GM21447 (cell line): ENCODE results near the gene APMAP.

Experiments used
- ATAC-seq: cut with Tn5 transposase; IDR thresholded peaks from one replicate; pipeline ENCODE4 v1.9.1; 2021; ENCODE audit not compliant: unreplicated experiment

Gene APMAP

DNA sequence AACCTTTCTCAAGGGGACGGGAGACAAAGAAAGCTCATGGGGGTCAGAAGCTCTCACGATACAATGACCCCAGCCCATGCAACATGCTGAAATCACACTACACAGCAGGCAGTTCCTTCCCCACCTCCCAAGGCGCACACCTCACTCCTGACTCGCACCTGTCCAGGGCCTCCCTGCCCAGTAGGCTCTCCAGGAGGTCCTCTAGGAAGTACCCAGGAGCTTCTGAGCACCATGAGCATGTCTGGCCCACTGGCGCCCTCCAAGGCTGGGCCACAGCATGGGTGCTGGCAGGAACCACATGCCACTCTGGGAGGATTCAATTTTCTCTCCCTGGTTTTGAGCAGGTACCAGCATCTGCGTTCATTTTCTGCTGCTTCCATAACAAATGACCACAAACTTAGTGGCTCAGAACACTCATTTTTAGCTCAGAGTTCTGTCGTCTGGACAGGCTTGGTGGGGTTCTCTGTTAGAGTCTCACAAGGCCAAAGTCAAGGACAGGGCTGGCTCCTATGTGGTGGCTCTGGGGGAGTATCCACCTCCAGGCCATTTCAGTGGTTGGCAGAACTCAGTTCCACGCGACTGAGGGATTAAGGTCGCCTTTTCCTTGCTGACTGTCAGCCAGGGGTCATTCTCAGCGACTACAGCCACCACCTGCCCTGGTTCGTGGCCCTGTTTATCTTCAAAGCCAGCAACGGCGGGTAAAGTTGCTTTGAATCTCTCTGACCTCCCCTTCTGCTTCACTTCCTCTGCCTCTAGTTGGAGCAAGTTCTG lies 32.7 kb upstream of the APMAP start:
- no peak for ATAC-seq

DNA sequence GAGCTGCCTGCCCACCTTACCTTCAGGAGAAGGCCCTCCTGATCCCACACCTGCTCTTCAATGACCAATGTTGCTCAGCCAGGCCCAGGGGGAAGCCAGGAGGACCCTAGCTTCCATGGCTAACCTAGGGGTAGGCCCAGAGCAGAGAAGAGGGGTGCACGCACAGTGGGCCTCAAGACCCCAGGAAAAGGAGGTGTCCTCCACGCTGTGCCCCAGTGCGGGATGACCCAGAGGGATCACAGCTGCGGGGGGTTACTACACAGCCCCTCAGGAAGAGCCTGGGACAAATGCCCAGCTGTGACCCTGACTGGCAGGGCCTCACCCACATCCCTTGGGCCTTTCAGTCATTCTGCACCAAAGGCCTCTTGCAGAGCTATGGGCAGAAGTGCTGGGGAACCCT lies 31.6 kb upstream of the APMAP start:
- ATAC-seq, result no peak

DNA sequence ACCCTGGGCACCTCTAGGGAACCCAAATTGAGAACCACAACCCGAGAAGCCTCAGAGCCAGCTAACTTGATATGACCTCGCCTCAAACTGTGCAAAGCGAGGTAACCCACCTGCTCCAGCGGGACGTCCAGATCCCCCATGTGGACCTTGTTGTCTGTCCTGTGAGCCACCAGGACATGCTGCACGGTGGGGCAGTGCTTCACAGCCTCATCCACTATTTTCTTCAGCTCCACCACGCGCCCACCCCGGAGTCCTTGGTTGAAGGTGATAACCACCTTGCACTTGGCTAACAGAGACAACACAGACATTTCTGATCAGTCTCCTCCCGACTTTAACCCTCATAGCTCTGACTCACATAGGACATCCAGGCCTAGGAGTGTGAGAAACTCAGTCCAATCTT lies 30.8 kb upstream of the APMAP start:
- no peak for ATAC-seq

DNA sequence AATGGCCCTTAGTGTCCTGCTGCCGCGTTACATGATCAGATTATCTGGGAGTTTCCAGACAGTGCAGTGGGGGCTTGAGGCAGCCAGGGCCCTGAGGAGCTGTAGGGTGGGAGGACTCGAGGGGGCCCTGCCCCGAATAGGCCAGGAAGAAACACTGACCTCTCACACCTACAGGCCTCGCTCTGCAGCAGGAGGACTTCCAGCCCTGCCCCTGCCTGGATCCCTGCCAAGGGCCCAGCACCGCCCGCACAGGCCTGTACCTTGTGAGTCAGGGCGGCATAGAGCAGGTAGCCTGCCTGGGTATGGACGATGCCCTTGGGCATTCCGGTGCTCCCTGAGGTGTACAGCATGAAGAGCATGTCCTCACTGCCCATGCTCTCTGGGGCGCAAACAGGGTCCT lies 30.1 kb upstream of the APMAP start:
- no peak for ATAC-seq

DNA sequence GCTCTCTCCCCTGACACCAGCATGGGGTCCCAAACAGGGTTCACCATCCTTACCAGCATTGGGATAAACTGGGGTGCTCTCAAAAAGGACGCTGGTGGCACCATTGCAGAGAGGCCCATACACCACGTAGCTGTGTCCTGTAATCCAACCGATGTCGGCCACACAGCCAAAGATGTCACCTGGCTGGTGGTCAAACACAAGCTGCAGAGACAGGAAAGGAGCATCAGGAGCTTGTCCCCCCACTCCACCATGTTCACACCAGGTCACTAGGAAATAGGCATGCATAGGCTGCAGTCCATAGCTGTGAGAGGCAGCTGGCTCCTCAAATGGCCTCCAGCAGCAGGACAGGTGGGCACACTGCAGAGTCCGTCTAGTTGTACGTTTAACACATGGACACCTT lies 28.8 kb upstream of the APMAP start:
- no peak for ATAC-seq

DNA sequence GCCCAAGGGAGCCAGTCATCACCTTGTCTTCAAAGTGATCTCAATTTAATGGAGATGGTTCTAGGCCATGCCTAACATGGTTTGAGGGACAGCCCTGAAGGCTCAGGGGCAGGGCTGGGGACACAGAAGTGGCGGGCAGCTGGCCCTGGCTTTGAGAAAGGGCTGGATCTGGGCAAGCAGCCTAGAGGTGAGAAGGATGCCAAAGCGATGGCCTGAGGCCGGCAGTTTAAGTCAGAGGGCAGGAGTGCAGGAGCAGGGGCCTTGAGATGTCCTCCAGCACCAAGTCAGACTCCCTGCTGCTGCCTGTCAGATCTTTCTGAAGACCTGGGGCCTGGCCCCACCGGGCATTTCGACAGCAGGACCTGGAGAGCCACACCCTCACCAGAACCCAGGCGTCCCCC lies 28.4 kb upstream of the APMAP start:
- ATAC-seq, result no peak

DNA sequence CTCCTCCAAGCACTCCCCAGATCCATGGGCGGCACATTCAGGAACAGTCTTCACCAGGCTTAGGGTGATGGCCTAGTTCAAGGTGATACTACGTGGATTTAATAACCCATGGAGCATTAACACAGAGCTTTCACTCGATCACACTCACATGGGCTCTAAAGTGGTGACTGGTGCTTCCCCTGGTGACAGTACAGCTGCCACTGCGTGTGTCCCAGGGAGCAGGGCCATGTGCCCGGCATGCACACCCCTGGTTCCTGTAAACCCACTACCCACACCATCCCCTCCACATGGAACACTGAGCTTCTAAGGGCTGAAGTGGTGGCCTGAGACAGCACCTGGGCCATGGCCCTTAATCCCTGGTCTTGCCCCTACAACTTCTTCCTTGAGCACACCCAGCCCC lies 27.8 kb upstream of the APMAP start:
- no peak for ATAC-seq

DNA sequence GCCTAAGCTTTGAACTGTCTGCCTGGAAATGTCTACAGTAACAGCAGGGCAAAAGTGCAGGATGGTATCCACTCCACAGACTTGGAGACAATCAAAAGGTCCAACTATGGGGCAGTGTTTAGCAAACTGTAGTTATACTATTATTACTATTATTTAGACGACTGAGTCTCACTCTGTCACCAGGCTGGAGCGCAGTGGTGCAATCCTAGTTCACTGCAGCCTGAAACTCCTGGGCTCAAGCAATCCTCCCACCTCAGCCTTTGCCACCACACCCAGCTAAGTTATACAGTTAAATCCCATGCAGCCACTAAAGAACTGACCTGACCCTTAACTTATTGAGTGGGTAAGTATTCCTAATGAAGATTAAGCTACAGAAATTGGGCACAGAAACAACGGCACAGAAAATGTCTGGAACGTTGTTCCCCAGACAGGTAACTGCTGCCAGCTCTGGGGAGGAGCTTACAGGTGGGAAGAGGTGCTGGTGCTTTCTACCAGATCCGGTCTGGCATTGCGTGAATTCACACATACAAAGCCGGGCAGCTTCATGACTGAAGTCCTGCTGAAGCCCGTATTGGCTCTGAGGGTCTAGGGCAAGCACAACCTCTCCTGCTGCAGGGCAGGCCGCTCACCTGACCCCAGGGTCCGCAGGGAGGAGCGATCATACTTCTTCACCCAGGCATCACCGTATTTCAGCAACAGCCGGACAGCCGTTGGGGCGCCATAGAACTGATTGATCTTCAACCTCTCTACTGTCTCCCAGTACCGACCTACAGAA lies 27.0 kb upstream of the APMAP start:
- ATAC-seq, result no peak

DNA sequence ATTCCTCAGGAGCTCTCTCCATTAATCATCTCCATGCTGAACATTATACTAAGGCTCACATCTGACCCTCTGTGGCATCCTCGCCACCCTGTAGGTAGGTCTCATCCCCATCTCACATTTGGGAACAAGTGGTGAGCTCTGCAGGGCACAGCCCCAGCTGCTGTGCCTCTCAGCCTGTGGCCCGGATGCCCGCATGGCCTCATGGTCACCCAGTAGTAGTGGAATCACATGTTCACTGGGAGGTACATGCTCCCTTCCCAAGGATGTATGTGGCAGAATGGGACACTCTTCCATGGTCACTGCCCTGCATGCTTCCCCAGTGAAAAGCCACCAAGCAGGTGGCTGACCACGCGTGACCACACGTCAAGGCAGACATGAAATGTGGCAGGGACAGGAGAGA lies 26.3 kb upstream of the APMAP start:
- ATAC-seq, result no peak

DNA sequence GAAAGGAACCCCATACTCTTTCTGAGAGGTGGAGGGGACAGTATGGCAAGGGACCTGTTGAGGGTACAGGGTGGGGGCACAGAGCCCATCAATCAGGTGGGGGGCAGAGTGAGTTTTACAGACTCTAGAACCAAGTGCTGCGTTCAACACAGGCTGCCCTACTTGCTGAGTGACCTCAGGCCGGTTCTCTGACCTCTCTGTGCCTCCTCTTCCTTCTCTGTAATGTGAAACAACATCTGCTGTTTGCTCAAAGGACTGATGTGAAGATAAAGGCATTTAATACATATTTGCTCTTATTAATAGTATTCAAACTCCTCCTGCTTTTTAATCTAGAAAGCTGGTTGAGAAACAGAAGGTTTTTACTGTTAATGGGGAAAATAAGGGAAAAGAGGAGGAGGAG lies 25.9 kb upstream of the APMAP start:
- no peak for ATAC-seq

DNA sequence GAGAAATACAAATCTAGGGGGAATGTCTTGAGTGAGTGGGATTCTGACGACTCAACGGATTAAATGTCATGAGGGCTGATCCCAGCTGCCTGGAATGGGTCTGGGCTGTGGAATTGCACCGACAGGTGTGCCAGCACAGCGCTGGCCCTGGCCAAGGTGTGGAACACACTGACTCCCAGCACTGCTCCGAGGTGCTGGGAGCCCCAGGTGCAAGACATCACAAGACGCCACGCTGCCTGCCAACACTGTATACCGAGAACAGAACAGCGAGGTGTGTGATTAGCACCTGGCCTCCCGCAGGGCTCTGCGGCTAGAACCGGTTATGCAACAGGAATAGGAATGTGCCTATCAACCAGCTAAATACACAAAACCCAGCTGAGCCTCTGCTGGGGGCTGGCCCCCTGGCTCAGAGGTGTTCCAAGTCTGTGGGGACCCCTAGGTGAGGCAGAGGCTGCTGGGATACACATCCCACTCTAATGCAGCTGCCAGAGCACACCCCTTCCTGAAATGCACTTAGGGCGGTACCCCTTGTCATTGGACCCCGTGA lies 24.8 kb upstream of the APMAP start:
- ATAC-seq, result no peak

DNA sequence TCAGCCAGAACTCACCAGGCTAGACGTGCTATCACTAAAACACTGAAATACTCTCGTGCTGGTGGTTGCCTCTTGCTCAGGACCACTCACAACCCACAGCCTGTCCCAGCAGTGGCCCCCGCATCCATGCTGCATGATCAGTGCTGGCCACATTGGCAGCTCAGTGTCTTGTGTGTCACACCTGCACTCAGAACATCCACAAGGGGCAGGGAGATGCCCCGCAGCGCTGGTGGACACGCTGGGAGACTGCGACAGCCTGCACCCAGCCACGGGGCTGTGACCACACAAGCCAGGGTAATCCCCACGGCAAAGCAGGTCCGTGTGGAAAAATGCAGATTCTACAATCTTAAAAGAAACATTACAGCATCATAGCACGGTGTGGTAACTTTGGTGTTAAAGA lies 23.9 kb upstream of the APMAP start:
- ATAC-seq, result no peak

DNA sequence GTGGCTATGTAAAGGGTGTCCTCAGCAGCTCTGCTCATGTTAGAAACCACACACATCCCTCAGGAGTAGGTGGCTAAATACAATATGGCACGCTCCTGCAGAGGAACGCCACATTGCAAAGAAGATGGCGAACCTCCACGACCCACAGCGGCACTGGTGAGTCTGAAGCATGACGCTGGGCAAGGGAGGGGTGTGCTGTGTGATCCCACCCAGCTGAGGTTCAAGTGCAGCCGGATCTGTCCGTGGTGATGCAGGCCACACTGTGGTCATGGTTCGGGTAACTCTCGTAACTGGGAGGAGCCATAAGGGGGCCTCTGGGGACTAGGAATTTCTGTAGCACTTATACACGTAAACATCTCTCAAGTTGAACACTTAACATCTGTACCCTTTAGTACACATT lies 23.4 kb upstream of the APMAP start:
- no peak for ATAC-seq

DNA sequence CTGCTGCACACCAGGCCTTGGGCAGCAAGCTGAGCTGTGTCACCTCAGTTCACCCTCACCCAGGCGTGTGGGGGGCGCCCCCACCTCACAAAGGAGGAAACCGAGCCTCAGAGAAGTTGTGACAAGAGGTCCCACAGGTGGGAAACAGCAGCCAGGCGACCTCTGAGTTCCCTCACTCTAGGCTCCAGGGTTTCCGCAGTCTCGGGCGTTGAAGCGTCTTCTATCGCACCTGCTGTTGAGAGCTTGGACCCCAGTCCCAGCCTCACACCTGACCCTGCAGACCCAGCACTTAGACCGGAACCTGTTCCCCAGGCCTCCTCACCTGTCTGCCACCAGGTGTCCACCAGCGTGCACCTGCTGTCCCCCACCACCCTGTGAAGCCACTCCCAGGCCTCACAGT lies 22.3 kb upstream of the APMAP start:
- ATAC-seq, result no peak

DNA sequence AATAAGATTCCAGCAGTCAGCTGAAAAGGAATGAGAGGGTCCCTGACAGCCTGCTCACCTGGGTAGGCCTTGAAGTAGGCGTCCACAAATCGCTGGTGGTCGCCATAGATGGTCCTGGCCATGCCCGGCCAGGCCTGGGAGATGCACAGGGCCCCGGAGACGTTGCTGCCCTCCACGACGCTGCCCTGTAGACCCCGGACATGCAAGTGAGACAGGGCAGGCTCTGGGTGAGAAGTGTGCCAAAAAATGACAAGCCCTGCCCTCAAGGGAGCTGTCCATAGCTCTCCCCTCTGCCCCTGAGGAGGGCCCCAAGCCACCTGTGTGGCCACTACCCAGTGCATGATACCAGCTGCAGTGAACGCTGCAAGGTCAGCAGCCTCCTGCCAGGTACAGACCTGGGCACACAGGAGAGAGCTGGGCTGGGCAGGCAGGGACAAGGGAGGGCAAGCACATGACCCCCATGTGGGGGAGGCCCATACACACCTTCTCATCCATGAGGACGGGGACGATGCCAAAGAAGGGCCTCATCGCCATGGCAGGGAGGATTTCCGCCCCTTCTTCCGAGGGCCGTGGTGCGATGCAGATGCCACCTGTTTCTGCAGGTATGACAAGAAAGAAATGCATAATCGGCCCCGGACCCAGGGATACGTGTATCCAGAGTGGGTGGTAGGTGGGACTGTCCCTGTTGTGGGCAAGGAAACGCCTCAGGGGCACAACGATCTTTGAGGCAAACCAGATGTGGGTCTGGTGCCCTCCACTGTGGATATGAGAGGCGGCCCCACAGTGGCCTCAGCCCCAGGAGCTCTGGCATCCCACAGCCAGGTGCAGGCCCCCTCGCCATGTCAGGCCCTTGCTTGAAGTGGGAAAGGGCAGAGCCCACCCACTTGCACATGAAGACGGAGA lies 21.2 kb upstream of the APMAP start:
- no peak for ATAC-seq

DNA sequence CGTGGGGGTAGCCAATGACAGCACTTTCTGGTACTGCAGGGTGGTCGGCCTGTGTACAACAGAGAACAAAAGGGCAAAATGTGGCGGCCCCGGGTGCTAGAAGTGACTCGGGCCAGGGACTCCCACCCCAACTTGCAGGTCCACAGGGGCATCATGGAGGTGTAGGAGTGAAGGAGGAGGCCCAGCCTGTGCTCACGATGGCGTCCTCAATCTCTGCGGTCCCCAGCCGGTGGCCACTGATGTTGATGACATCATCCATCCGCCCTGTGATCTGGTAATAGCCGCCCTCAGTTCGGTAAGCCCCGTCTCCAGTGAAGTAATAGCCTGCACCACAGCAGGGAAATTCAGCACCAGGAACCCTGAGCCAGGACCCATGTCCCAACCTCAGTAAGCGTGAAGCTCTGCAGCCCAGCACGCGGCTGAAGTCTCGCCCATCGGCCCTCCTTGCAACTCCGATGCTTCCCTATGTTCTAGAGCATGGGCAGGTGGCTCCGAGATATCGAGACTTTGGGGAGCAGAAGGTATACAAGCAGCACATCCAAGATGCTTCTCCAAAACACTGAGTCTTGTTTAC lies 20.2 kb upstream of the APMAP start:
- no peak for ATAC-seq

DNA sequence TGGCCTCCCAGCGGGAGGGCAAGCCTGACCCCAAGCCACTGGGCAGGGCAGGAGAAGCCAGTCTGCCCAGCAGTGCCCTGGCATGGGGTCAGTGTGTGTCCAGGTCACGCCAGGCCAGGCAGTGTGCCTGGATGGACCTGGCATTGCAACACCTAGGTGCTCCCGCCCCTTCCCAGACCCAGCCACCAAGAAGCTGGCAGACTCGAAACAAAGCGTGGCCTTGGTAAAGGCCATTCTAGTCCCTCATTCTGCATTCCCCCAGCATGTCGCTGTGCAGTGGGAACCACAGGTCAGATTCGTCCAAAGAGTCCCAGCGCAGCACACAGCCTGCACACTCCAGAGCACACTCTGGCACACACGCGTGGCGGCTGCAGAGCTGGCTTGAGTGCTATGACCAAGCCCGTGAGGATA lies 19.3 kb upstream of the APMAP start:
- ATAC-seq, result no peak

DNA sequence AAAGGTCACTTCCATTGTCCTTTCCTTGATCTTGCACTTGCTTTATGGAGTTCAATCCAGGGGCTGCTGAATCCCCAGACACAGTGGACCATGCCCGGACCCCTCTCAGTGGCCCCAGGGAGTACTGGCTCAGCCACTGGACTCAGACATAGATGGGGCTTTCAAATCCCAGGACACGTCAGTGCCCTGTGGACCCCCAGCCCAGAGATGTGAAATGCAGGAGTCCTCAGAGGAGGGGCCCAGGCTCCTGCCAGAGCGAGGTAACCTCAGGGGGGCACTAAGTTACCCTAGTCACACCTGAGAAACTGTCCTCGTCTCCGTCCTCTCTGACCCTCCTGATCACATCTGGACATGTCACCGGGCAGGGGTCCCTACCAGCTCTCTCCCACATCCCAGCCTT lies 18.7 kb upstream of the APMAP start:
- ATAC-seq, result no peak

DNA sequence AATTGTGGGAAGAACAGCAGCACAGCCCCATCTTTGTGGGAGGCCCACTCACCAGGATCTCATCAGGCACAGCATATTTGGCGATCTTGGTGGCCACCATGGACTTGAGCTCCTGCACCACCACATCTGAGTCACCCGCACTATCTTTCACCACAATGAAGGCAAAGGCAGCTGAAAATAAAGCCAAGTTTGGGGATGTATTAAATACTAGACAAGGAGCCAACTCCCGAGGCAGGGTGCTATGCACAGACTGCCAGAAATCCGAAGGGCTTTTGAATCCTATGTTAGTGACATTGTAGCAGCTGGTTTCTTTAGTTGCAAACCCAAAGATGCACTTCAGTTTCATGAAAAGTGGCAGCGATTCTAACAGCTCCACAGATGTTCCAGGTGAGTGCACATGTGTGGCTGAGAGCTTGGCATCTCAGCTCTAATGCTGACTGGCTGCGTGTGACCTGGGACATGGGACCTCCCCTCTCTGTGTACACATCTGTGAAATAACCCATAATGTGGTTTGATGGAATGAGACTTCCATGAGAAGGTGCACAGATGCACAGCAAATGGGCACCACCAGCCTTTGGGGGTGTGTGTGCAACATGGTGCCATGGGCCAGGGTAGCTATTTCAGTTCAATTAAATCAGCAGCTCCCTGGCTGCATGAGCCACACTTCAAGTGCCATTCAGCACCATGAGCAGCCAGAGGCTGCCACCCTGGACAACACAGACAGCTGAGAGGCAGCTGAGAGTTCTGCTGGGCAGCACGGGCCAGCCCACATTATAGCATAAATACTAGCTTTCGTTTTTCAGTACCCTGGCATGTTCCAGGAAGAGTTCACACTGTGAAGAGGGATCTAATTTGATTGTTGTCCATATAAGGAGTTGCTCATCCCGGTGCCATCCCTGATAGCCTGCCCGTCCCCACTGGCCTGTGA lies 16.9 kb upstream of the APMAP start:
- no peak for ATAC-seq
